ENCODE data around the gene LMF1.

LMF1 gene

GRCh38 chr16:881219-882097 is 89.3 kb downstream of the LMF1 start:
- no peak for DNase-seq (ENCODE audit: low spot score)

- DNase-seq (ENCODE audit: low spot score) = no peak
Measured at GRCh38 chr16:880471-881171, 90.2 kb downstream of the LMF1 start.

- no peak for DNase-seq (ENCODE audit: low spot score)
Measured at GRCh38 chr16:879986-880385, 90.8 kb downstream of the LMF1 start.

- no peak for DNase-seq (ENCODE audit: low spot score)
Measured at GRCh38 chr16:879461-879861, 91.3 kb downstream of the LMF1 start.

- DNase-seq (ENCODE audit: low spot score) = no peak
Measured at GRCh38 chr16:878886-879285, 91.9 kb downstream of the LMF1 start.

DNA sequence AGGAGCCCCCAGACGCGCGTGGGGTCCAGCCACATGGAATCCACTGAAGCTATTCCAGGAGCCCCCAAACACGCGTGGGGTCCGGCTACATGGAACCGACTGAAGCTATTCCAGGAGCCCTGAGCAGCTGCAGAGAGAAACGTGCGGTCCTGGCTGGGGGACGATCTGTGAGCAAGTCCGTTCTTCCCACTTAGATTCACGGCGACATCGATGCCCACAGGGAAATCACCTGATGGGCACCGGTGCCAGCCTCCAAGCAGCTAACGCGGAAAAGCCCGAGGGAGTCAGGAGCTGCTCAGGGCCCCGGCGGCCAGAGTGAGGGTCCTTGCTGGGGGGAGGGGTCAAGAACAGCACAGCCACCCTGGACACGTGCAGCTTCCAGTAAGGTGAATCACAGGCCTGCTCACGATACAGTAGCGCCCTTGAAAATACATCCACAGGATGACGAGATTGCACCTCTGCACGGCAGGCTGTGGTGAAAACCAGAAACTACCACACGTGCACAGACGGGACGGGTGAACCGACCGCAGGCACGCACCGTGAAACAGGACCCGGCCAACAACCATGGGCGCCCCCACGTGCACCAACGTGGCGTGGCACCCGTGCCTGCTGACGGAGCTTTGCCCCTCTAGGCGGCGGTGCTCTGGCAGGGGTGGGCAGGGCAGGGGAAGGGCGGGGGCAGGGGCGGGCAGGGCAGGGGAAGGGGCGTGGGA is 92.6 kb downstream of the LMF1 start:
- no peak for DNase-seq (ENCODE audit: low spot score)

DNA sequence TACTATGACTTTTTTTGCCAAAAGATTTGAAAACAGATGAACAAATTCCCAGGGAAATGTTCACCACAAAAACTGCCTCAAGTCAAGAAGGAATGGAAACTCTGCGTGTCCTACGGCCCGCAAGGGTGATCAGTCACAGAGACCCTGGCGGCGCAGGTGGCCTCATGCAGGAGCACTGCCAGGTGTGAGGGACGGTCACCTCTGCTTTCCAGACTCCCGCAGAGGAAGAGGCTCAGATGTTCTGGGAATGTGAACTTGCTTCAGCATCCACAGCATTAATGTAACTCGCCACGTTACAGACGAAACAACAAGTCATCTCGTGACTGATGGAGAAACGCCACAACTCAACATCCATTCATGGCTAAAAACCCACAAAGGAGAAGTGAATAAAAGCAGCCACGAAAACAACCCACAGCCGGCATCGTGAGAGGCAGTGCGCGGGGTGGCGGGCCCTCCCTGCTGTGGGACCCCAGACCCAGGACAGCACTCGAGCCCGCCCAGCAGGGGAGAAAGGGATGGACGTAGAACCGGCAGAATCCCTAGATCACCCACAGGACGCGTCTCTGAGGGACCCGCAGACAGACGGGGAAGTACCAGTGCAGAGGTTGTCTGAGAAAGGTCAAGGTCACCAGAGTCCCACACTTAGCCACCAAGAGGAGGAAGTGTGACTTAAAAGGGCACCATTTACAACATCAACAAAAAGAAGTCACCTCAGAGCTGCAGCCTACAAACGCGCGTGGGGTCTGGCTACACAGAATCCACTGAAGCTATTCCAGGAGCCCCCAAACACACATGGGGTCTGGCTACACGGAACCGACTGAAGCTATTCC is 93.3 kb downstream of the LMF1 start:
- no peak for DNase-seq (ENCODE audit: low spot score)

DNA sequence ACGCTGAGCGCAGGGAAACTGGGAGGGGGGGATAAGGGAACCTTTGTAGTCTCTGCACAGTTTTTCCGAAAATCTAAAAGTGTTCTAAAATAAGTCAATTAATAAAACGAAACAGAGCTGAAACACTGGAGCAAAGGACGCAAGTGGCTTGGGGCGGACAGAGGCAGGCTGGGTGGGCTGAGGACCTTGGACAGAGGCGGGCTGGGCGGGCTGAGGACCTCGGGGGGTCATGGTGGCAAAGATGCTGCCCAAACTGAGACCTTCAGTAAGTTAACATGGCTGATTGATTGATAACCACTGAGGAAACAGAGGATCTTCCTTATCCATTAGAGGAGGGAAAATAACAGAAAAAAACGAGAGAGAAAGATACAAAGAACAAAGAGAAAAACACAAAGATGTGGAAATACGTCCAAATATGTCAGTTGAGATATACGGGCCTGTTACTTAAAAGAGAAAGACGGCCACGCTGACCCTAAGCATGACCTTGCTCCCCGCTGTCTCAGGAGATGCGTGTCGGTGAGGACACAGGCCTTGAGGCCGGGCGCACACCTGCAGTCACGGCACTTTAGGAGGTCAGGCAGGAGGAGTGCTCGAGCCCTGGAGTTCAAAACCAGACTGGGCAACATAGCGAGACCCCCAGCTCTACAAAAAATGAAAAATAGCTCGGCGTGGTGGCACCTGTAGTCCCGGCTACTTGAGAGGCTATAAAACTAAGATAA is 94.1 kb downstream of the LMF1 start:
- DNase-seq (ENCODE audit: low spot score) = no peak

- no peak for DNase-seq (ENCODE audit: low spot score)
Measured at GRCh38 chr16:876041-876335, 94.8 kb downstream of the LMF1 start.

DNA sequence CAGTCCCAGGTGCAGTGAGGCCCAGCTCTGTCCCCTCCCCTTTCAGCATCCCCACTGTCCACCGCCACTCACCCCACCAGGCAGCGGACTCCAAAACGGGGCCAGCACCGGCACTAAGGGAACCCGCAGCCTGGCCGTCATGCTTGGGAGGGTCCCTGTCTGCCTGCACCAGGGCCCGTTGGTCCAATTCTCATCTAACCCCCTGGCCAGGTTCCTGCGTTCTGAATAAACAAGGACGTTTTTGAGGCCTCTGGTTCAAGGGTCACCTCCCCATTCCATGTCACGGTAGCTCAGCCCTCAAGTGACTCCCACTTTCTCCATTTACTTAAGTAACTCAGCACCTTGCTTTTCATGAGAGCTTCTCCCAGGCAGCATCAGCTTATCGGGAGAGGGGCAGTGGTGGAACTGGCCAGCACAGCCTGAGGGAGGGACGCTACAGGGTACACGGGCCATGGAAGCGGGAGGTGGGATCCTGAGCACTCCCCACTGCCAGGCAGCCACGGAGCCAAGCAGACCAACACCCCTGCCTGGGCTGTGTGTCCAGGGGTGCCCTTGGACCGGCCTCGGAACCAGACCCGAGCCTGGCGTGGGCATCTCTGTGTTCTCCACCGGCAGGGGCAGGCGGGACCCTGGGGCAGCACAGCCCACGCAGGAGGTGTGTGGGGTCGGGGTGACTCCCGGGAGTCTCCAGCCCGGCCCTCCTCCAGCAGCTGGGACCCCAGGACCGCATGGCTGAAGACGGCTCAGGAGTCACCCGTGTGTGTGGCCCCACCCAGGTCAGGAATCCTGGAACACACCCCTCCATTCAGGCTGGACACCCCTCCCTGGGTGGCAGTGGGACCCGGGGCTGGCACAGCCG is 95.4 kb downstream of the LMF1 start:
- DNase-seq (ENCODE audit: low spot score) = no peak

DNA sequence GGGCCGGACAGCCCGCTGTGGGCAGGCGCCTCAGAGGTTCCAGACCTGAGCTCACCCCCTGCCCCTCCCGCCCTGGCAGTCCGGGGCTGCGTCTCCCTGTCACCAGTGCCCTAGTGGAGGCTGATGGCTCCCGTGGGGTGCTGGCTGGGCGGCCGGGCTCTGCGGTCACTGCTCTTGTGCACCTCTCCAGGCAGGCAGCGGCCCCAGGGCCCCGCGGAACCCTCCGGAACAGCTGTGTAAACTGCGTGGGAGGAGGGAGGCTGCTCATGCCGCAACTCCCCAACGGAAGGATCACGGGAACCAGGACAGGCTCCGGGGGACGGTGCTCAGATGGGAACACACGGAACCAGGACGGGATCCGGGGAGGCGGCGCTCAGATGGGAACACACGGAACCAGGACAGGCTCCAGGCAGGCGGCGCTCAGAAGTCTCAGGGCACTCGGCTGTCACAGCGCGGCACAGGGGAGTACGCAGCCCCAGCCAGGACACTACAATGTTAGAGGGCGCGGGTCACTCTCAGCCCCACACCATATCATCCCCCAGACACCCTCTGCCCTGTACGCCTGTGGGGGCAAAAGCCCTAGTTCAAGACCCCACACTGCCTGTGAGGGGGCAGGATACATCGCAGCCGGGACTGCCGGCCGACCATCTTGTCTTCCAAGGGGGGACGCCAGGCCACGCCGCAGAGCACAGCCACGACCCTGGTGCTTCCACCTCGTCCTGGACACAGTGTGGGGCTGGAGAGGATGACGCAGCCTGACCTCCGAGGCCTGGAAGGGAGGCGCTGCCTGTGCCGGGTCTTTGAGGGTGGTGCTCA is 96.2 kb downstream of the LMF1 start:
- DNase-seq (ENCODE audit: low spot score) = no peak

GRCh38 chr16:873889-874288 is 96.9 kb downstream of the LMF1 start:
- DNase-seq (ENCODE audit: low spot score) = no peak

GRCh38 chr16:873243-873661 is 97.5 kb downstream of the LMF1 start:
- DNase-seq (ENCODE audit: low spot score) = no peak

DNA sequence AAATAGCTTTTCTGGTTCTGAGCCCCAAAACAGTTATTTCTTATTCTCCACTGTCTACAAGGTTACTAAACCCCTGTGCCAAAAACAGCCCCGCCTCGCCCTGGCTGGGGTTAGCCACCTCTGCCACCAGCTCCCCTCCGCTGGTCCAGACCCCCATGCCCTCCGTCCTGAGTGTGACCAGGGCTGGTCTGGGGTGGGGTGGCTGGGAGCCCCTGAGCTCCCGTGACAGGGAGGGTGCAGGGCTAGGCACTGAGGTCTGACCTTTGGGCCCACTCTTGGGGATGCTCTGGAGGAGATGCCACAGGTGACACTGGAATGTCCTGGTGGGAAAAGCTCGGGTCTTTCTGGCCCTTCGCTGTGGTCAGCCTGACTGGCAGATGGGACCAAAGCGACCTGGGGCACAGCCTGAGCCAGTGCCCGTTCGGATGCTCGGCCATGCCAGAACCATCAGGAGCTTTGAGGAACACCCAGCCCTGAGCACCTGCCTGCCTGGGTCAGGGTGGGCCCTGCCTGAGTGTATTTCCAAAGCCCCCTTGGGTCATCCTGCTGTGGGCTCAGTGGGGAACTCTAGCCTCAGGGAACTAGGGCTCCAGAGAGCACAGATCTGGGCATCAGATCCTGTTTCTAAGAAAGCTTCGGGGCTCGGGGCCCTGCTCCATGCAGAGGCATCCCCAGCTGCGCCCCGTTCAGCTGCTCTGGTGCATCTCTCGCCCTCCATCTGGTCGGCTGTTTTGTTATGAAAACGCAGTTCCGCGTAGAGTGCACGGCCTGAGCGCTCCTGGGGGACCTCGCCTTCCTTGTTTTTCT is 98.1 kb downstream of the LMF1 start:
- DNase-seq (ENCODE audit: low spot score) = no peak

- DNase-seq (ENCODE audit: low spot score) = no peak
Measured at GRCh38 chr16:871562-872345, 99.0 kb downstream of the LMF1 start.

- no peak for DNase-seq (ENCODE audit: low spot score)
Measured at GRCh38 chr16:870856-871561, 99.8 kb downstream of the LMF1 start.
